DND-41 (cell line): ENCODE measurements around the gene FBXO41.

Experiments used
- ATAC-seq: fragments of 200-7000 bp; cut with Tn5 transposase; 3 replicates; pipeline ENCODE4 v1.9.1; 2021; ENCODE audit warnings: low read depth; ENCODE audit not compliant: insufficient read depth
- DNase-seq: peaks from one replicate; pipeline ENCODE4 v3.0.0-alpha.2; 2020
- H2AFZ ChIP-seq: 2 replicates; pipeline ENCODE4 v1.6.0; 2012; ENCODE audit warnings: low read depth, low read length
- H3K27ac ChIP-seq: 2 replicates; pipeline ENCODE4 v1.5.1; 2012; ENCODE audit warnings: low read length, inconsistent platforms
- H3K27me3 ChIP-seq: fragments of 200-600 bp; sonication (generic); 2 replicates; pipeline ENCODE4 v1.6.0; 2012; ENCODE audit warnings: low read length, mild to moderate bottlenecking, inconsistent platforms; ENCODE audit not compliant: insufficient read depth, poor library complexity
- H3K36me3 ChIP-seq: 2 replicates; pipeline ENCODE4 v1.5.1; 2012; ENCODE audit warnings: low read length, inconsistent platforms; ENCODE audit not compliant: insufficient read depth
- H3K4me1 ChIP-seq: 2 replicates; pipeline ENCODE4 v1.5.1; 2012; ENCODE audit warnings: mild to moderate bottlenecking, low read length; ENCODE audit not compliant: insufficient read depth
- H3K4me2 ChIP-seq: 2 replicates; pipeline ENCODE4 v1.6.0; 2012; ENCODE audit warnings: mild to moderate bottlenecking, moderate library complexity, low read length, inconsistent platforms; ENCODE audit not compliant: insufficient read depth
- H3K4me3 ChIP-seq, 2 experiments: fragments of 200-600 bp in 1 of 2; shearing (Covaris generic) in 1 of 2; 2 replicates each; pipeline ENCODE4 v1.5.1; 2012 to 2016; ENCODE audit warnings: inconsistent platforms in 2 of 2, low read length in 2 of 2, mild to moderate bottlenecking in 2 of 2, low read depth in 1 of 2, moderate library complexity in 1 of 2
- H3K79me2 ChIP-seq: 2 replicates; pipeline ENCODE4 v1.6.0; 2012; ENCODE audit warnings: low read length, inconsistent platforms; ENCODE audit not compliant: insufficient read depth
- H3K9ac ChIP-seq: 2 replicates; pipeline ENCODE4 v1.6.0; 2012; ENCODE audit warnings: low read depth, mild to moderate bottlenecking, inconsistent platforms, low read length, moderate library complexity
- H3K9me3 ChIP-seq: 2 replicates; pipeline ENCODE4 v1.5.1; 2012; ENCODE audit warnings: low read length, moderate library complexity, mild to moderate bottlenecking, inconsistent platforms; ENCODE audit not compliant: insufficient read depth, severe bottlenecking
- H4K20me1 ChIP-seq: 2 replicates; pipeline ENCODE4 v1.6.0; 2012; ENCODE audit warnings: low read length; ENCODE audit not compliant: insufficient read depth
- EZH2 ChIP-seq: IDR thresholded peaks from 3 replicates; pipeline ENCODE4 v1.6.1; 2012; ENCODE audit warnings: borderline replicate concordance, low read depth, mild to moderate bottlenecking, moderate library complexity, low read length, inconsistent platforms; ENCODE audit not compliant: severe bottlenecking
- TF ChIP-seq, protein P1 (sequence below): IDR thresholded peaks from 2 replicates; pipeline ENCODE4 v1.5.1; 2012; ENCODE audit warnings: borderline replicate concordance, low read length, moderate library complexity, mild to moderate bottlenecking; ENCODE audit not compliant: poor library complexity, severe bottlenecking; ENCODE audit errors: extremely low read depth

FBXO41 gene

DNA sequence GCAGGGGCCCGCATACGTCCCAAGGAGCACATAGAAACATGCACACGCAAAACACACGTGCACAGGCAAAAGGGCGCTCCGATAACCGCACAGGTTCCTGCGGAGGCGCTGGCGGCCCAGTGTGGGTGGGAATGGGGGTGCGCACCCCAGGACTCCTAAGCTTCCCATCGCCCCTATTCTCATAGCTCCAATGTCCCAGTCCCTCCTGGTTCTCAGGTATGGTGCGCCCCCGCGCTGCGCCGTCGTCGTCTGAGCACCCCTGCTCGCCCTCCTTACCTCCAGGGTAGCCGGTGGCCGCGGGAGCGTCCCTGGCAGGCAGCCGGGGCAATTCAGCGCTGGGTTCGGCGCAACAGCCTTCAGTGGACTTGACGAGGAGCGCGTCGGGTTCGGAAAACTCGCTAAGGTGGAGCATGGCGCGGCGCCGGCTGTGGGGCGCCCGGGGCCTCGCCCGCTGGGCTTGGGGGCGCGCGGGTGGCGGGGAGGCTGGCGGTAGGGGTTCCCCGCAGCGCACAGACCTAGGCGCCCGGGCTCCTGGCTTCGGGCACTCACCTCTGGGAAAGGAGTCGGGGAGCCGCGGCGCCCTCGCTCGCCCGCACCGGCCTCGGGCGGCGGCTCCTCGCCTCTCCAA is 8.7 kb upstream of the FBXO41 start:
- H3K4me3 ChIP-seq = no peak overlapping the region
- no peak for ATAC-seq

DNA sequence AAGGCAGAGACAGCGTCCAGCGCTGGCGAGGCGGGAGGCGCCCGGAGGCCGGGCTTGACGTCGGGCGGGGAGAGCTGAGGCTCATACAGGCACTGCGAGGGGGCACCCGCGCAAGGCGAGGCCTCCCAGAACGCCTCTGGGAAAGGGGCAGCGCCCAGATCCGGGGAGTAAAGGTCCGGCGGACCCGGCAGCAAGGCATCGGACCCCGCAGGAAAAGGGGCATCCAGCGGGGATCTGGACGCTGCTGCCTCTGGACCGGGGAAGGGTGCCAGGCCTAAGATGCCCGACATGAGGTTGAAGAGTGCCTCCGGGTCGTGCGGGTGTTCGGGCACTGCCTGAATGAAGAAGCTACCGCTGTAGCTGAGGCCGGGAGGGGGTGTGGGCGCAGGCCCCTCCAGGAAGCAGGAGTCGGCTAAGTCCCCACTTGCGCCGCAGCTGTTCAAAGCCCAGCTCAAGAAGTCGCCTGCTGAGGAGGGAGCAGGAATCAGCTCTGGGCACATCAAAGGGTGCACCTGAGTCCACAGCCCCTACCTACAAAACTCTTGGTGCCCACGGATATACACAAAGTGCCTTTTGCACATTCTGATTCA is 8.1 kb upstream of the FBXO41 start:
- no peak overlapping the region for H3K4me2 ChIP-seq
- H2AFZ ChIP-seq = no peak overlapping the region
- TF ChIP-seq EZH2 = no peak
- TF ChIP-seq, protein P1, sequence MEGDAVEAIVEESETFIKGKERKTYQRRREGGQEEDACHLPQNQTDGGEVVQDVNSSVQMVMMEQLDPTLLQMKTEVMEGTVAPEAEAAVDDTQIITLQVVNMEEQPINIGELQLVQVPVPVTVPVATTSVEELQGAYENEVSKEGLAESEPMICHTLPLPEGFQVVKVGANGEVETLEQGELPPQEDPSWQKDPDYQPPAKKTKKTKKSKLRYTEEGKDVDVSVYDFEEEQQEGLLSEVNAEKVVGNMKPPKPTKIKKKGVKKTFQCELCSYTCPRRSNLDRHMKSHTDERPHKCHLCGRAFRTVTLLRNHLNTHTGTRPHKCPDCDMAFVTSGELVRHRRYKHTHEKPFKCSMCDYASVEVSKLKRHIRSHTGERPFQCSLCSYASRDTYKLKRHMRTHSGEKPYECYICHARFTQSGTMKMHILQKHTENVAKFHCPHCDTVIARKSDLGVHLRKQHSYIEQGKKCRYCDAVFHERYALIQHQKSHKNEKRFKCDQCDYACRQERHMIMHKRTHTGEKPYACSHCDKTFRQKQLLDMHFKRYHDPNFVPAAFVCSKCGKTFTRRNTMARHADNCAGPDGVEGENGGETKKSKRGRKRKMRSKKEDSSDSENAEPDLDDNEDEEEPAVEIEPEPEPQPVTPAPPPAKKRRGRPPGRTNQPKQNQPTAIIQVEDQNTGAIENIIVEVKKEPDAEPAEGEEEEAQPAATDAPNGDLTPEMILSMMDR = no peak
- H3K9ac ChIP-seq = no peak overlapping the region
- H3K4me1 ChIP-seq = no peaks in the 10 kb centered on the region
- no peaks in the 10 kb centered on the region for H3K79me2 ChIP-seq
- ATAC-seq (no peak), DNase-seq (no peak)
- H4K20me1 ChIP-seq = no peaks in the 10 kb centered on the region
- no peaks in the 10 kb centered on the region for H3K9me3 ChIP-seq
- no peaks in the 10 kb centered on the region for H3K36me3 ChIP-seq
- H3K4me3 ChIP-seq = no peak overlapping the region
- H3K27me3 ChIP-seq = peaks cover 13% of the 10 kb centered on the region
- H3K27ac ChIP-seq = no peak overlapping the region

More for the DNA sequence above, 8.7 kb upstream of the FBXO41 start:
- H3K79me2 ChIP-seq = no peaks in the 10 kb centered on the region
- no peak for DNase-seq
- peaks cover 13% of the 10 kb centered on the region for H3K27me3 ChIP-seq
- TF ChIP-seq, protein P1 = no peak
- no peak for TF ChIP-seq EZH2
- H3K27ac ChIP-seq = no peak overlapping the region
- no peaks in the 10 kb centered on the region for H3K4me1 ChIP-seq
- H3K9me3 ChIP-seq = no peaks in the 10 kb centered on the region
- no peak overlapping the region for H3K9ac ChIP-seq
- H4K20me1 ChIP-seq = no peaks in the 10 kb centered on the region
- no peak overlapping the region for H3K4me2 ChIP-seq
- H2AFZ ChIP-seq = no peak overlapping the region
- H3K36me3 ChIP-seq = no peaks in the 10 kb centered on the region

DNA sequence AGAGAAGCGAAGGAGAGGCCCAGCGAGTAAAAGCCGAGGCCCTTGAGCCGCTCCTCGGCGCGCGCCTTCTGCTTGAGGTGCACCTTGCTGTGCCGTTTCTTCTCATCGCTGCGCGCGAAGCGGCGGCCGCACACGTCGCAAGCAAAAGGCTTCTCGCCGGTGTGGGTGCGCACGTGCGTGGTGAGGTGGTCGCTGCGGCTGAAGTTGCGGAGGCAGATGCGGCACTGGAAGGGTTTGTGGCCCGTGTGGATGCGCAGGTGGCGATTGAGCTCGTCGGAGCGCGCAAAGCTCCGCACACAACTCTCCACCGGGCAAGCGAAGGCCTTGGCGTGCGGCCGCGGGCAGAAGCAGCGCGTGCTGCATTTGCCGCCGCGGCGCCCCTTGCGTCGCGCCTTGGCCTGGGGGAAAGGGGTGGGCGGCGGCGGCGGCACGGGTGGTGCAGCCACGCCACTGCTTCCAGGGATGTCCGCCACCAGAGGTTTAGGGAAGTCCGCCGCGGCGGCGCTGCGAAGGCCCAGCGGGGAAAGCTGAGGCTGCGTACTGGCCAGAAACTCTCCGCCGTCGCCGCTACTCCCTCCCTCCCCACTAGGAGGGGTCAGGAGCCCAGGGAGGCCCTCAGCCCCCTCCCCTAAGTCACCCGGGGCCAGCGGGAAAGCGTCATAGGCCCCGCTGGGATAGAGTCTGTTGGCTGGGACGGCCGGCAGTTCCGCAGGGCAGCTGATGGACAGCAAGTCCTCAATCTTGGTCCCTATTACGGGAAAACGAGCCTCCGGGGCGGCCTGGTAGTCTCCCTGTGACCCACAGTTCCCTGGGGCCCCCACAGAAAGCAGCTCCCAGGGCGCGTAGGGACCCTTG is 7.4 kb upstream of the FBXO41 start:
- no peak overlapping the region for H2AFZ ChIP-seq
- H4K20me1 ChIP-seq = no peaks in the 10 kb centered on the region
- H3K79me2 ChIP-seq = no peaks in the 10 kb centered on the region
- no peak overlapping the region for H3K4me3 ChIP-seq
- no peak overlapping the region for H3K4me2 ChIP-seq
- no peak overlapping the region for H3K27ac ChIP-seq
- H3K4me1 ChIP-seq = no peaks in the 10 kb centered on the region
- H3K27me3 ChIP-seq = peaks cover 13% of the 10 kb centered on the region
- H3K9ac ChIP-seq = no peak overlapping the region
- H3K36me3 ChIP-seq = no peaks in the 10 kb centered on the region
- no peak for TF ChIP-seq EZH2
- TF ChIP-seq, protein P1 = peak; percentile 8
- H3K9me3 ChIP-seq = no peaks in the 10 kb centered on the region
- DNase-seq (no peak), ATAC-seq (no peak)
